Measurements from ENCODE around the gene INTS11. TPM values are rescaled to one million over a fixed set of nuclear protein-coding genes. Genes with fewer than 3 reads are reported as not detected.

Gene INTS11
- total and polyA plus RNA-seq, 2 of the 13 experiments (the other 11 are each of a cell fraction or from before 2014, with no cell fraction given), result 52.8 to 94.8 TPM

- TF ChIP-seq YY1 (IDR thresholded peaks at IDR 0.05; ENCODE audit: insufficient read depth, insufficient replicate concordance, low read depth, low read length) (peak; percentile 9), ZMAT3 (CRISPR knock-in tag; conservative IDR thresholded peaks at IDR 0.05) (peak; percentile 79; the same call in 1 of the 2 replicates), ZNF616 (CRISPR knock-in tag; IDR thresholded peaks at IDR 0.05; ENCODE audit: low read depth) (peak; percentile 16; the same call in 1 of the 2 replicates), PLRG1 (conservative IDR thresholded peaks at IDR 0.05) (no peak), POLR2G (IDR thresholded peaks at IDR 0.05; ENCODE audit: low read depth, low read length) (peak; percentile 67), ZNF12 (CRISPR knock-in tag; IDR thresholded peaks at IDR 0.05) (no peak), ZNF207 (IDR thresholded peaks at IDR 0.05; ENCODE audit: borderline replicate concordance) (no peak), CBFB (CRISPR knock-in tag; IDR thresholded peaks at IDR 0.05) (0 out of 2 replicates have a peak, but pooled peaks have one; percentile 36), ZNF563 (CRISPR knock-in tag; IDR thresholded peaks at IDR 0.05) (peak; percentile 75), ZMYM4 (CRISPR knock-in tag; IDR thresholded peaks at IDR 0.05) (no peak; the same call in 1 of the 2 replicates)
- TF ChIP-seq, protein P1, sequence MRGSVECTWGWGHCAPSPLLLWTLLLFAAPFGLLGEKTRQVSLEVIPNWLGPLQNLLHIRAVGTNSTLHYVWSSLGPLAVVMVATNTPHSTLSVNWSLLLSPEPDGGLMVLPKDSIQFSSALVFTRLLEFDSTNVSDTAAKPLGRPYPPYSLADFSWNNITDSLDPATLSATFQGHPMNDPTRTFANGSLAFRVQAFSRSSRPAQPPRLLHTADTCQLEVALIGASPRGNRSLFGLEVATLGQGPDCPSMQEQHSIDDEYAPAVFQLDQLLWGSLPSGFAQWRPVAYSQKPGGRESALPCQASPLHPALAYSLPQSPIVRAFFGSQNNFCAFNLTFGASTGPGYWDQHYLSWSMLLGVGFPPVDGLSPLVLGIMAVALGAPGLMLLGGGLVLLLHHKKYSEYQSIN (CRISPR knock-in tag; IDR thresholded peaks at IDR 0.05; ENCODE audit: borderline replicate concordance), result no peak
- TF ChIP-seq, protein P2, sequence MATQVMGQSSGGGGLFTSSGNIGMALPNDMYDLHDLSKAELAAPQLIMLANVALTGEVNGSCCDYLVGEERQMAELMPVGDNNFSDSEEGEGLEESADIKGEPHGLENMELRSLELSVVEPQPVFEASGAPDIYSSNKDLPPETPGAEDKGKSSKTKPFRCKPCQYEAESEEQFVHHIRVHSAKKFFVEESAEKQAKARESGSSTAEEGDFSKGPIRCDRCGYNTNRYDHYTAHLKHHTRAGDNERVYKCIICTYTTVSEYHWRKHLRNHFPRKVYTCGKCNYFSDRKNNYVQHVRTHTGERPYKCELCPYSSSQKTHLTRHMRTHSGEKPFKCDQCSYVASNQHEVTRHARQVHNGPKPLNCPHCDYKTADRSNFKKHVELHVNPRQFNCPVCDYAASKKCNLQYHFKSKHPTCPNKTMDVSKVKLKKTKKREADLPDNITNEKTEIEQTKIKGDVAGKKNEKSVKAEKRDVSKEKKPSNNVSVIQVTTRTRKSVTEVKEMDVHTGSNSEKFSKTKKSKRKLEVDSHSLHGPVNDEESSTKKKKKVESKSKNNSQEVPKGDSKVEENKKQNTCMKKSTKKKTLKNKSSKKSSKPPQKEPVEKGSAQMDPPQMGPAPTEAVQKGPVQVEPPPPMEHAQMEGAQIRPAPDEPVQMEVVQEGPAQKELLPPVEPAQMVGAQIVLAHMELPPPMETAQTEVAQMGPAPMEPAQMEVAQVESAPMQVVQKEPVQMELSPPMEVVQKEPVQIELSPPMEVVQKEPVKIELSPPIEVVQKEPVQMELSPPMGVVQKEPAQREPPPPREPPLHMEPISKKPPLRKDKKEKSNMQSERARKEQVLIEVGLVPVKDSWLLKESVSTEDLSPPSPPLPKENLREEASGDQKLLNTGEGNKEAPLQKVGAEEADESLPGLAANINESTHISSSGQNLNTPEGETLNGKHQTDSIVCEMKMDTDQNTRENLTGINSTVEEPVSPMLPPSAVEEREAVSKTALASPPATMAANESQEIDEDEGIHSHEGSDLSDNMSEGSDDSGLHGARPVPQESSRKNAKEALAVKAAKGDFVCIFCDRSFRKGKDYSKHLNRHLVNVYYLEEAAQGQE (IDR thresholded peaks at IDR 0.05; ENCODE audit: borderline replicate concordance in 1 of 2, low read depth in 1 of 2, low read length in 2 of 2), result no peak
- TF ChIP-seq, protein P3, sequence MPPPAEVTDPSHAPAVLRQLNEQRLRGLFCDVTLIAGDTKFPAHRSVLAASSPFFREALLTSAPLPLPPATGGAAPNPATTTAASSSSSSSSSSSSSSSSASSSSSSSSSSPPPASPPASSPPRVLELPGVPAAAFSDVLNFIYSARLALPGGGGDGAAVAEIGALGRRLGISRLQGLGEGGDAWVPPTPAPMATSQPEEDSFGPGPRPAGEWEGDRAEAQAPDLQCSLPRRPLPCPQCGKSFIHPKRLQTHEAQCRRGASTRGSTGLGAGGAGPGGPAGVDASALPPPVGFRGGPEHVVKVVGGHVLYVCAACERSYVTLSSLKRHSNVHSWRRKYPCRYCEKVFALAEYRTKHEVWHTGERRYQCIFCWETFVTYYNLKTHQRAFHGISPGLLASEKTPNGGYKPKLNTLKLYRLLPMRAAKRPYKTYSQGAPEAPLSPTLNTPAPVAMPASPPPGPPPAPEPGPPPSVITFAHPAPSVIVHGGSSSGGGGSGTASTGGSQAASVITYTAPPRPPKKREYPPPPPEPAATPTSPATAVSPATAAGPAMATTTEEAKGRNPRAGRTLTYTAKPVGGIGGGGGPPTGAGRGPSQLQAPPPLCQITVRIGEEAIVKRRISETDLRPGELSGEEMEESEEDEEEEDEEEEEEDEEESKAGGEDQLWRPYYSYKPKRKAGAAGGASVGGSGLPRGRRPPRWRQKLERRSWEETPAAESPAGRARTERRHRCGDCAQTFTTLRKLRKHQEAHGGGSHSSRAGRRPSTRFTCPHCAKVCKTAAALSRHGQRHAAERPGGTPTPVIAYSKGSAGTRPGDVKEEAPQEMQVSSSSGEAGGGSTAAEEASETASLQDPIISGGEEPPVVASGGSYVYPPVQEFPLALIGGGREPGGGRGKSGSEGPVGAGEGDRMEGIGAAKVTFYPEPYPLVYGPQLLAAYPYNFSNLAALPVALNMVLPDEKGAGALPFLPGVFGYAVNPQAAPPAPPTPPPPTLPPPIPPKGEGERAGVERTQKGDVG (CRISPR knock-in tag; IDR thresholded peaks at IDR 0.05; ENCODE audit: borderline replicate concordance), result 0 out of 2 replicates have a peak, but pooled peaks have one; percentile 29
- TF ChIP-seq, protein P4, sequence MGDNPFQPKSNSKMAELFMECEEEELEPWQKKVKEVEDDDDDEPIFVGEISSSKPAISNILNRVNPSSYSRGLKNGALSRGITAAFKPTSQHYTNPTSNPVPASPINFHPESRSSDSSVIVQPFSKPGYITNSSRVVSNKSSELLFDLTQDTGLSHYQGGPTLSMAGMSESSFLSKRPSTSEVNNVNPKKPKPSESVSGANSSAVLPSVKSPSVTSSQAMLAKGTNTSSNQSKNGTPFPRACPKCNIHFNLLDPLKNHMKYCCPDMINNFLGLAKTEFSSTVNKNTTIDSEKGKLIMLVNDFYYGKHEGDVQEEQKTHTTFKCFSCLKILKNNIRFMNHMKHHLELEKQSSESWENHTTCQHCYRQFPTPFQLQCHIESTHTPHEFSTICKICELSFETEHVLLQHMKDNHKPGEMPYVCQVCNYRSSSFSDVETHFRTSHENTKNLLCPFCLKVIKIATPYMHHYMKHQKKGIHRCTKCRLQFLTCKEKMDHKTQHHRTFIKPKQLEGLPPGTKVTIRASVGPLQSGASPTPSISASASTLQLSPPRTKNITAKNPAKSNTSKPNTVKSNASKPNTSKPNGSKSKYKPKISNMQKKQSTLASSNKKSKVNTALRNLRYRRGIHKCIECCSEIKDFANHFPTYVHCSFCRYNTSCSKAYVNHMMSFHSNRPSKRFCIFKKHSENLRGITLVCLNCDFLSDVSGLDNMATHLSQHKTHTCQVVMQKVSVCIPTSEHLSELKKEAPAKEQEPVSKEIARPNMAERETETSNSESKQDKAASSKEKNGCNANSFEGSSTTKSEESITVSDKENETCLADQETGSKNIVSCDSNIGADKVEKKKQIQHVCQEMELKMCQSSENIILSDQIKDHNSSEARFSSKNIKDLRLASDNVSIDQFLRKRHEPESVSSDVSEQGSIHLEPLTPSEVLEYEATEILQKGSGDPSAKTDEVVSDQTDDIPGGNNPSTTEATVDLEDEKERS (CRISPR knock-in tag; IDR thresholded peaks at IDR 0.05), result no peak
Measured at GRCh38 chr1:1347663-1348419, 23.4 kb upstream of the INTS11 start (continued).
